ENCODE results near the gene NR6A1.

DNA sequence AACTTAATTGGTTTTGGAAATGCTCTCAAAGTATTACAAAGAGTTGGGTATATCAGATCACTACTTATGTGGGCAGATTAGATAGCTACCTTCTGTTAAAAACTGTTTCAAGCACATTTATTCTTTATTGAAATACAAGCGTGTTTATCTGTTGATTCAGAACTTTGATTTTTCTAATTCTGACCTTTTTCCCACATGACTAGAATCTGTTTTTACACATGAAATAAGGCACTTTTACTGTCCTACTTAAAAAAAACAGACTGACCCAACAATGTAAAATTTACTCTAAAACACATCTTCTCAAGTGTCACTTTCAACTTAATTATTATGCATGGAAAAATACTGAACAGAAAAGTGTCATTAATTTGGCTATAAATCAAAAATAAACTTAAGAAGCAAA lies 4.8 kb downstream of the NR6A1 start:
- TF ChIP-seq POLR2AphosphoS5 (IDR thresholded peaks at IDR 0.05; ENCODE audit: borderline replicate concordance, low read depth, low read length): no peak
- no peak for TF ChIP-seq EZH2 (IDR thresholded peaks at IDR 0.05)
